ENCODE data around the gene KLK10.

DNA sequence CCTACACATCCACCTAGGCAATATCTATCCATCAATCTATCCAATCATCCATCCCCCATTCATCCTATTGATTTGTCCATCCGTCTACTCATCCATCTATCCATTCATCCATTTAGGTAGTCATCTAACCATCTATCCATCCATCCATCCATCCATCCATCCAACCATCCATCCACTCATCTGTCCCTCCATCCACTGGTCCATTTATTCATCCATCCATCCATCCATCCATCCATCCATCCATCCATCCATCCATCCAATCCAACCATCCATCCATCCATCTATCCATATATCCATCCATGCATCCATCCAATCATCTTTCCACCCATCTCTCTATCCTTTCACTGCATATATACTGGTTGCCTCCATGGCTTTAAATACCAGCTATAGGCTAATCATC lies 41.5 kb upstream of the KLK10 start:
- TF ChIP-seq POLR2A (IDR thresholded peaks at IDR 0.05) = no peak
- TF ChIP-seq, protein P1, sequence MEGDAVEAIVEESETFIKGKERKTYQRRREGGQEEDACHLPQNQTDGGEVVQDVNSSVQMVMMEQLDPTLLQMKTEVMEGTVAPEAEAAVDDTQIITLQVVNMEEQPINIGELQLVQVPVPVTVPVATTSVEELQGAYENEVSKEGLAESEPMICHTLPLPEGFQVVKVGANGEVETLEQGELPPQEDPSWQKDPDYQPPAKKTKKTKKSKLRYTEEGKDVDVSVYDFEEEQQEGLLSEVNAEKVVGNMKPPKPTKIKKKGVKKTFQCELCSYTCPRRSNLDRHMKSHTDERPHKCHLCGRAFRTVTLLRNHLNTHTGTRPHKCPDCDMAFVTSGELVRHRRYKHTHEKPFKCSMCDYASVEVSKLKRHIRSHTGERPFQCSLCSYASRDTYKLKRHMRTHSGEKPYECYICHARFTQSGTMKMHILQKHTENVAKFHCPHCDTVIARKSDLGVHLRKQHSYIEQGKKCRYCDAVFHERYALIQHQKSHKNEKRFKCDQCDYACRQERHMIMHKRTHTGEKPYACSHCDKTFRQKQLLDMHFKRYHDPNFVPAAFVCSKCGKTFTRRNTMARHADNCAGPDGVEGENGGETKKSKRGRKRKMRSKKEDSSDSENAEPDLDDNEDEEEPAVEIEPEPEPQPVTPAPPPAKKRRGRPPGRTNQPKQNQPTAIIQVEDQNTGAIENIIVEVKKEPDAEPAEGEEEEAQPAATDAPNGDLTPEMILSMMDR (IDR thresholded peaks at IDR 0.05) = no peak
- TF ChIP-seq POLR2AphosphoS5 (IDR thresholded peaks at IDR 0.05; ENCODE audit: insufficient read depth in 1 of 2, low read depth in 1 of 2) = no peak

Measured in vagina (tissue), 2 donors.